Stimulated activated CD4-positive, alpha-beta T cell treated with anti-CD3 and anti-CD28 coated beads, Interleukin-2, amount 100 ng/mL, for 4 hours (primary cell): ENCODE results near the gene MCTP2.
"Not testable (repeated sequence)": the region's sequence is repeated elsewhere in the genome, so short reads cannot be mapped to it uniquely, and the experiment has no call there.

Experiments
- DNase-seq: peaks from one replicate; pipeline ENCODE4 v3.0.0-alpha.2; 2020; ENCODE audit warnings: low read depth

MCTP2 gene

GRCh38 chr15:94235041-94235440 lies 3.7 kb downstream of the MCTP2 start:
- DNase-seq, result no peak

GRCh38 chr15:94235646-94236045 lies 4.3 kb downstream of the MCTP2 start:
- no peak for DNase-seq

GRCh38 chr15:94236608-94237007 lies 5.2 kb downstream of the MCTP2 start:
- no peak for DNase-seq

GRCh38 chr15:94237903-94238302 lies 6.5 kb downstream of the MCTP2 start:
- DNase-seq, result no peak

GRCh38 chr15:94238539-94239118 lies 7.3 kb downstream of the MCTP2 start:
- DNase-seq, result no peak

GRCh38 chr15:94239474-94239873 lies 8.1 kb downstream of the MCTP2 start:
- DNase-seq, result no peak

- no peak for DNase-seq
Measured at GRCh38 chr15:94240480-94240879, 9.1 kb downstream of the MCTP2 start.

- no peak for DNase-seq
Measured at GRCh38 chr15:94242257-94242656, 10.9 kb downstream of the MCTP2 start.

GRCh38 chr15:94243003-94243402 lies 11.6 kb downstream of the MCTP2 start:
- DNase-seq, result not testable (repeated sequence)

- DNase-seq, result no peak
Measured at GRCh38 chr15:94243418-94243817, 12.1 kb downstream of the MCTP2 start.

GRCh38 chr15:94246016-94246415 lies 14.7 kb downstream of the MCTP2 start:
- DNase-seq, result no peak

GRCh38 chr15:94247789-94248638 lies 16.7 kb downstream of the MCTP2 start:
- no peak for DNase-seq

- no peak for DNase-seq
Measured at GRCh38 chr15:94250801-94251200, 19.4 kb downstream of the MCTP2 start.

- no peak for DNase-seq
Measured at GRCh38 chr15:94252223-94252766, 20.9 kb downstream of the MCTP2 start.

- no peak for DNase-seq
Measured at GRCh38 chr15:94252906-94253491, 21.6 kb downstream of the MCTP2 start.

GRCh38 chr15:94253742-94254141 lies 22.4 kb downstream of the MCTP2 start:
- no peak for DNase-seq

GRCh38 chr15:94255540-94255939 lies 24.2 kb downstream of the MCTP2 start:
- DNase-seq, result no peak

- no peak for DNase-seq
Measured at GRCh38 chr15:94256511-94256910, 25.1 kb downstream of the MCTP2 start.

- not testable (repeated sequence) for DNase-seq
Measured at GRCh38 chr15:94257776-94258175, 26.4 kb downstream of the MCTP2 start.

- no peak for DNase-seq
Measured at GRCh38 chr15:94258246-94258645, 26.9 kb downstream of the MCTP2 start.

GRCh38 chr15:94259121-94259751 lies 27.9 kb downstream of the MCTP2 start:
- no peak for DNase-seq

- no peak for DNase-seq
Measured at GRCh38 chr15:94259863-94260262, 28.5 kb downstream of the MCTP2 start.

GRCh38 chr15:94262201-94262600 lies 30.8 kb downstream of the MCTP2 start:
- no peak for DNase-seq
